Liver (tissue), 3 donors: ENCODE measurements around the gene TMCO4.

ENCODE experiments used
- EGR1 ChIP-seq, 2 donors: IDR thresholded peaks; 2 replicates each; pipeline ENCODE4 v1.6.1; 2016 to 2018; ENCODE audit warnings: antibody characterized with exemption in 2 of 2, low read depth in 2 of 2
- FOXA1 ChIP-seq: IDR thresholded peaks from 2 replicates; pipeline ENCODE4 v1.6.1; 2016; ENCODE audit warnings: antibody characterized with exemption
- GABPA ChIP-seq, 2 donors: IDR thresholded peaks in 1 of 2; conservative IDR thresholded peaks in 1 of 2; 2 replicates each; pipeline ENCODE4 v1.6.1; 2016; ENCODE audit warnings: antibody characterized with exemption in 2 of 2, mild to moderate bottlenecking in 1 of 2, moderate library complexity in 1 of 2
- JUND ChIP-seq, 2 donors: IDR thresholded peaks; 2 replicates each; pipeline ENCODE4 v1.6.1; 2016; ENCODE audit warnings: antibody characterized with exemption in 2 of 2
- NR2F2 ChIP-seq: IDR thresholded peaks from 2 replicates; pipeline ENCODE4 v1.6.1; 2016; ENCODE audit warnings: antibody characterized with exemption
- RAD21 ChIP-seq, 2 donors: IDR thresholded peaks; 2 replicates each; pipeline ENCODE4 v1.6.1; 2016; ENCODE audit warnings: antibody characterized with exemption in 2 of 2, mild to moderate bottlenecking in 2 of 2
- SP1 ChIP-seq: IDR thresholded peaks from 2 replicates; pipeline ENCODE4 v1.6.1; 2018; ENCODE audit warnings: antibody characterized with exemption, mild to moderate bottlenecking
- YY1 ChIP-seq: IDR thresholded peaks from 2 replicates; pipeline ENCODE4 v1.6.1; 2016; ENCODE audit warnings: antibody characterized with exemption, mild to moderate bottlenecking
- TF ChIP-seq, protein P1 (sequence below): fragments of 150-350 bp; IDR thresholded peaks from 2 replicates; pipeline ENCODE4 v1.5.1; 2017; ENCODE audit warnings: improper control_type of control experiment, low read depth, low read length; ENCODE audit not compliant: missing input control
- TF ChIP-seq, protein P2 (sequence below): IDR thresholded peaks from 2 replicates; pipeline ENCODE4 v1.6.1; 2016; ENCODE audit warnings: antibody characterized with exemption, mild to moderate bottlenecking
- TF ChIP-seq, protein P3 (sequence below): IDR thresholded peaks from 2 replicates; pipeline ENCODE4 v1.6.1; 2016; ENCODE audit warnings: antibody characterized with exemption
- TF ChIP-seq, protein P4 (sequence below): IDR thresholded peaks from 2 replicates; pipeline ENCODE4 v1.6.1; 2016; ENCODE audit warnings: antibody characterized with exemption
- donor health status: healthy.
- donor health status: healthy.

DNA sequence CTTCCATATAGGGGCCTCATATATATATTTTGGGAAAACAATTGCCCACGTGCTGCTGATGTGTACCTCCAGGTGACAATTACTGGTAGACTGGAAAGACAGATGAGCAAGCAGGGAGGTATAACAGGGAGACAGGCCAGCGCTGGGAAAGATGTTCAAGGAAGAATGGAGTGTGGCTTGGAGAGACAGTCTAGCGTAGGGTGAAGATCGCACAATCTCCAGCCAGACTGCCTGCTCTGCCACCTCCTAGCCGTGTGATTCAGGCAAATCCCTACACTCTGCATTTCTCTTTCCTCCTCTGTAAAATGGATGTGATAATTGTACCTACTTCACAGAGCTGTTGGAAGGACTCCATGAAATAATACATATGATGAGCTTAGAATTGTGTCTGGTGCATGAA is 66.1 kb downstream of the TMCO4 start:
- TF ChIP-seq, protein P1, sequence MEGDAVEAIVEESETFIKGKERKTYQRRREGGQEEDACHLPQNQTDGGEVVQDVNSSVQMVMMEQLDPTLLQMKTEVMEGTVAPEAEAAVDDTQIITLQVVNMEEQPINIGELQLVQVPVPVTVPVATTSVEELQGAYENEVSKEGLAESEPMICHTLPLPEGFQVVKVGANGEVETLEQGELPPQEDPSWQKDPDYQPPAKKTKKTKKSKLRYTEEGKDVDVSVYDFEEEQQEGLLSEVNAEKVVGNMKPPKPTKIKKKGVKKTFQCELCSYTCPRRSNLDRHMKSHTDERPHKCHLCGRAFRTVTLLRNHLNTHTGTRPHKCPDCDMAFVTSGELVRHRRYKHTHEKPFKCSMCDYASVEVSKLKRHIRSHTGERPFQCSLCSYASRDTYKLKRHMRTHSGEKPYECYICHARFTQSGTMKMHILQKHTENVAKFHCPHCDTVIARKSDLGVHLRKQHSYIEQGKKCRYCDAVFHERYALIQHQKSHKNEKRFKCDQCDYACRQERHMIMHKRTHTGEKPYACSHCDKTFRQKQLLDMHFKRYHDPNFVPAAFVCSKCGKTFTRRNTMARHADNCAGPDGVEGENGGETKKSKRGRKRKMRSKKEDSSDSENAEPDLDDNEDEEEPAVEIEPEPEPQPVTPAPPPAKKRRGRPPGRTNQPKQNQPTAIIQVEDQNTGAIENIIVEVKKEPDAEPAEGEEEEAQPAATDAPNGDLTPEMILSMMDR: no peak
- TF ChIP-seq, protein P2, sequence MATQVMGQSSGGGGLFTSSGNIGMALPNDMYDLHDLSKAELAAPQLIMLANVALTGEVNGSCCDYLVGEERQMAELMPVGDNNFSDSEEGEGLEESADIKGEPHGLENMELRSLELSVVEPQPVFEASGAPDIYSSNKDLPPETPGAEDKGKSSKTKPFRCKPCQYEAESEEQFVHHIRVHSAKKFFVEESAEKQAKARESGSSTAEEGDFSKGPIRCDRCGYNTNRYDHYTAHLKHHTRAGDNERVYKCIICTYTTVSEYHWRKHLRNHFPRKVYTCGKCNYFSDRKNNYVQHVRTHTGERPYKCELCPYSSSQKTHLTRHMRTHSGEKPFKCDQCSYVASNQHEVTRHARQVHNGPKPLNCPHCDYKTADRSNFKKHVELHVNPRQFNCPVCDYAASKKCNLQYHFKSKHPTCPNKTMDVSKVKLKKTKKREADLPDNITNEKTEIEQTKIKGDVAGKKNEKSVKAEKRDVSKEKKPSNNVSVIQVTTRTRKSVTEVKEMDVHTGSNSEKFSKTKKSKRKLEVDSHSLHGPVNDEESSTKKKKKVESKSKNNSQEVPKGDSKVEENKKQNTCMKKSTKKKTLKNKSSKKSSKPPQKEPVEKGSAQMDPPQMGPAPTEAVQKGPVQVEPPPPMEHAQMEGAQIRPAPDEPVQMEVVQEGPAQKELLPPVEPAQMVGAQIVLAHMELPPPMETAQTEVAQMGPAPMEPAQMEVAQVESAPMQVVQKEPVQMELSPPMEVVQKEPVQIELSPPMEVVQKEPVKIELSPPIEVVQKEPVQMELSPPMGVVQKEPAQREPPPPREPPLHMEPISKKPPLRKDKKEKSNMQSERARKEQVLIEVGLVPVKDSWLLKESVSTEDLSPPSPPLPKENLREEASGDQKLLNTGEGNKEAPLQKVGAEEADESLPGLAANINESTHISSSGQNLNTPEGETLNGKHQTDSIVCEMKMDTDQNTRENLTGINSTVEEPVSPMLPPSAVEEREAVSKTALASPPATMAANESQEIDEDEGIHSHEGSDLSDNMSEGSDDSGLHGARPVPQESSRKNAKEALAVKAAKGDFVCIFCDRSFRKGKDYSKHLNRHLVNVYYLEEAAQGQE: no peak
- TF ChIP-seq EGR1 (IDR thresholded peaks at IDR 0.05; ENCODE audit: low read depth in 2 of 2): no peak
- no peak for TF ChIP-seq YY1
- TF ChIP-seq GABPA (IDR thresholded peaks at IDR 0.05 in 1 of 2, conservative IDR thresholded peaks at IDR 0.05 in 1 of 2): no peak
- no peak for TF ChIP-seq NR2F2
- no peak for TF ChIP-seq JUND (IDR thresholded peaks at IDR 0.05)
- TF ChIP-seq RAD21 (IDR thresholded peaks at IDR 0.05): no peak
- TF ChIP-seq SP1: no peak
- TF ChIP-seq, protein P3, sequence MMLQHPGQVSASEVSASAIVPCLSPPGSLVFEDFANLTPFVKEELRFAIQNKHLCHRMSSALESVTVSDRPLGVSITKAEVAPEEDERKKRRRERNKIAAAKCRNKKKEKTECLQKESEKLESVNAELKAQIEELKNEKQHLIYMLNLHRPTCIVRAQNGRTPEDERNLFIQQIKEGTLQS: no peak
- TF ChIP-seq, protein P4, sequence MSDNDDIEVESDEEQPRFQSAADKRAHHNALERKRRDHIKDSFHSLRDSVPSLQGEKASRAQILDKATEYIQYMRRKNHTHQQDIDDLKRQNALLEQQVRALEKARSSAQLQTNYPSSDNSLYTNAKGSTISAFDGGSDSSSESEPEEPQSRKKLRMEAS: no peak
- no peak for TF ChIP-seq FOXA1
